ENCODE measurements around the gene NTM. TPM values are rescaled to one million over a fixed set of nuclear protein-coding genes. Genes with fewer than 3 reads are reported as not detected.

Gene NTM
- polyA plus RNA-seq, 4 donors: 36.2 to 52.4 (median 44.4) TPM

DNA sequence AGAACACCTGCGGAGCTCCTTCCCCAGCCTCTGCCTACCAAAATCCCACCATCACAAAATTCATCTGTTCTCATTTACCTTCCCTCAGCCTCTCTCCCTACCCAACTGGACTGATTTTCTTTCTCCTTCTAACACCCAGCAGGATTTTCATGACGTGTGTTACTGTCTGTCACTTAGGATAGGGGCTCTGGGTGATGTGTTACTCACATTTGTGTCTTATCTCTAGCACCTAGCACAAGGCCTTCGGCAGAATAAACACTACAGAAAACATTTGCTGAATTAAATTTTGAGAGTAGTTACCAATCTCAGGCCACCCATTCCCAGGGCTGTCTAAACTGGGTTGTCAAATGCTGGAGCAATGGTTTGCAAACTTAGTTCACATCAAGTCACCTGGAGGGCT, 88.0 kb downstream of the NTM start:
- no peak for DNase-seq (ENCODE audit: low read depth in 4 of 4, low spot score in 3 of 4)

GRCh38 chr11:131460931-131461330, 90.5 kb downstream of the NTM start:
- no peak for DNase-seq (ENCODE audit: low read depth in 4 of 4, low spot score in 3 of 4)

GRCh38 chr11:131462622-131463021, 92.2 kb downstream of the NTM start:
- DNase-seq (ENCODE audit: low read depth in 4 of 4, low spot score in 3 of 4): no peak

DNA sequence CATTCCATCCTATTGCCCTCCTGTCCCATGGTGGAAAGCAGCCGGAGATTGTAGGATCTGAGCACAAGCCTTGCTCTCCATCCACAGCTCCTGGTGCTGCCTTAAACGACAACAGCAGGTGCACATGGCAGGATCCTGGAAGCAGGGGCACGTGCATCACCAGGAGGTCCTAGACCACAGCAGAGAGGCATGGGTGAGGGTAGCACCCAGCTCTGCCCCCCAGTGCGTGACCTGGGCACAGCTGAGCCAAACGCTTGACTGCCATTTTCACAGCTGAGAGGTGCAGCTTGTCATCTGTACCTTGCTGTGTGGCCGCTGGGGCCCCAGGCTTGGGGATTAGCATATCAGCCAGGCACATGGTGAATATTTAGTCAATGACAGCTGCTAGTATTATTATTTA, 92.7 kb downstream of the NTM start:
- DNase-seq (ENCODE audit: low read depth in 4 of 4, low spot score in 3 of 4): no peak

- no peak for DNase-seq (ENCODE audit: low read depth in 4 of 4, low spot score in 3 of 4)
Measured at GRCh38 chr11:131463649-131464425, 93.4 kb downstream of the NTM start.

DNA sequence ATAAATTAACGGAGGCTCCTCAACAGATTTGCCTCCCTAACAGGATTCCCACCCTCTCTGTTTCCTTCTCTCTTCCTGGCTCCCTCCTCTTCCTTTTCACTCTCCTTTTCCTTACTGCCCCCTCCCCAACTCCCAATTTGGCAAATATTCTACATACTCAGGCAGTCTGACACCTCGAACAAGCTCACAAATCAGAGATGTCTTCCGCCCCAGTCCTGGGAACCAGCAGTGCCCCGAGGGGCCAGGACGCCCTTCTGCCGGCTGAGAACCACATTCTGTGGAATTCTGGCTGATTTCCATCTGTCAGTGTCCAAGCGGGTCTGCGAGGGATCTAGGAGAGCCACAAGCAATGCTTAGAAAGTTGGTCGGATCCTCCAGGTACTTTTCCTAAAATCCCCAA, 94.0 kb downstream of the NTM start:
- DNase-seq (ENCODE audit: low read depth in 4 of 4, low spot score in 3 of 4): no peak

DNA sequence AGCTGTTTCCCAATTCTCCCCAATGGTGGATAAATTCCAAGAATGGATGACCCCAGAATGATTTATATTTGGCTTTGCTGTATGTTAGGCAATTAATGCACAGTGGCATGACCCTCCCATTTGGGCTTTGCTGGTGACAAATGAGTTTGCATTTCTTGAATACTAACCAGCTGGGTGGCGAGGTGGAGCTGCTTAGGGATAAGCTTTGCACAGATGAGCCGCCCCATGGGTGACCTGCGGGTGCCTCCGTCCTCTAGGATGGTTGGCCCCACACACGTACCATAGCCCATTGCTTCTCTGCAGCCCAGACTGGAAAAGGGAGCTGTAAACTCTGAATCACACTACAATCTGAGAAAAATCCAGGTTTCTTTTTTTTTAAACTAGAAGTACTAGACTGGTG, 94.6 kb downstream of the NTM start:
- no peak for DNase-seq (ENCODE audit: low read depth in 4 of 4, low spot score in 3 of 4)

- DNase-seq (ENCODE audit: low read depth in 4 of 4, low spot score in 3 of 4): no peak
Measured at GRCh38 chr11:131465746-131466145, 95.3 kb downstream of the NTM start.

- no peak for DNase-seq (ENCODE audit: low read depth in 4 of 4, low spot score in 3 of 4)
Measured at GRCh38 chr11:131467645-131468394, 97.4 kb downstream of the NTM start.

DNA sequence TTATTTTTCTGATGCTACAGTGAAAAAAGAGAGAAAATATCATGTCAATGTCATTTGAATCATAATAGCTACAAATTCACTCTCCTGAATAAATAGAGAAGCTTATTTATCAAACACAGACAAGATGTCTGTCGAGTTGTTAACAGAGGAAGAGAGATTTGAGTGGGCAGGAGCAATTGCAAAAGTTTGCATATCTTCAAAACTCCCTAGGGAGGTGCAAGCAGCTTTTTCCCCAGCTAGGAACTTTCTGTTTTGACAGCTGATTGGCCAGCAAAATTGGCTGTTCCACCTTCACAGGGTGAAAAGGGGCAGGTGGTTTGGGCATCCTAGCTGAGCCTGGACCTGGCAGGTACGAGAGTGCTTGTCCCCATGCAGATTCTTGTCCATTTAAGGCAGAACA, 98.2 kb downstream of the NTM start:
- no peak for DNase-seq (ENCODE audit: low read depth in 4 of 4, low spot score in 3 of 4)

DNA sequence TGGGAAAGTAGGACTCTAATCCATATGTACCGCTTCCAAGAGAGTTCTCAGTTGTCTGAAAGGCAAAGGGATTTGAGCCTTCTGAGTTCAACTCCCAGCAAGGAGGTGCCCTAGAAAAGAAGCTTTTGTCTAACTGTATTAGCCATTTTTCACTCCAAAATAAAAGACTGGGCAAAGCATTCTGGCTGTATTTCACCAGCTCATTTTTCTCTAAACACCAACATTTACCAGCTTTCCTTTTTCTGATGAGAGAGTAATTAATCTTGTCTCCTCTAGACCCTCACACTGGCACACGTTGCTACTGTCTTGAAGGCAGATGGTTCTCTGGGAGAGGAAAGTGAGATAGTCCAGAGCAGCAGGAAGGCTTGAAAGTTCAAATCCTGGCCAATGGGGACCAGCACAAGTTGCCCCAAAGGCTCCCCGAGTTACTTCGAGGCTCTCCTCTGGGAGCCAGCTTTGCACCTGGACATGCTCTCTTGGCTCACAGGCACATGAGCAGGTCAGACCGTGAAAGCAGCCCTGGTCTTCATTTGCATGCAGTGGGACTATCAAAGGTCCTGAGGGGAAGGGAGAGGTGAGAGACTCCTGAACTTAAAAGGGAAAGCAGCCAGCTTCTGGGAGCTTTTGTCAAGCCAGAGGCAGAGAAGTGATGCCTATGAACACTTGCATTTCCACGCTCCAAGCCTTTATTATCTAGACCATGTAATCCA, 100.0 kb downstream of the NTM start:
- DNase-seq (ENCODE audit: low read depth in 4 of 4, low spot score in 3 of 4): no peak

DNA sequence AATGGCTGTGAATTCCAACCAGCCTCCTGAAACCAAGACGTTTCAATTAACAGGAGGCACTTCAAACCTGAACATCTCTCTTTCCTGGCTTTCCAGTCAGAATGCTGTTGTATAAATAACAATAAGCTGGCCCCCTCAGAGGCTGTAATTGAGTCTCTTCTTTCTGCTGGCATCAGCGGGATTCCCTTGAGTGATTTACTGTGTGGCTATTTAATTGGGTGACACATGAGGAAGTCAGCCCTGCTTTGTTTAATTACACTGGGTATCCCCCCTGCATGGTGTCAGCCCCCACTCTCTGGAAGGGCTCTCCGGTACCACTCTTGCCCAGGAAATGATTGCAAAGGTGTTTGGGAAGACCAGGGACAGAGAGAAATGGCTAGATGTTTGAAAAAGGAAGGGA, 101.6 kb downstream of the NTM start:
- DNase-seq (ENCODE audit: low read depth in 4 of 4, low spot score in 3 of 4): peak in 1 of 4 donors; percentile 60

DNA sequence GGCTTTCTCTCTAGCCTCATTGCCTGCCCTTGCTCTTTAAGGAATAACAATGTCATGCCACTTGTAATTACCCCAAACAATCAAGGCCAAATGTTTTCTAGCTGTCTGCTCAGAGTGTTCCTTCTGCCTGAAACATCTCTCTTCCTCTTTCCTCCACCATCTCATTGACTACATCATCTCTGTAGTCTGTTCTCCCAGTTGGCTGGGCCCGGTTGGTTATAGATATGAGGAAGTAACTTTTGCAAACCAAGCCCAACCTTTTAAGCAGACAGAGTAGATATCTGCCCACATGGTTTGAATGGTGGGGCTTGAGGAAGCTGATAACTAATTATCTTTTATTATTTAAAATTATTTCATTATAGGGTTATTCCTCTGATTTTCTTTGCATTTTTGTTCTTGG, 104.5 kb downstream of the NTM start:
- DNase-seq (ENCODE audit: low read depth in 4 of 4, low spot score in 3 of 4): no peak

DNA sequence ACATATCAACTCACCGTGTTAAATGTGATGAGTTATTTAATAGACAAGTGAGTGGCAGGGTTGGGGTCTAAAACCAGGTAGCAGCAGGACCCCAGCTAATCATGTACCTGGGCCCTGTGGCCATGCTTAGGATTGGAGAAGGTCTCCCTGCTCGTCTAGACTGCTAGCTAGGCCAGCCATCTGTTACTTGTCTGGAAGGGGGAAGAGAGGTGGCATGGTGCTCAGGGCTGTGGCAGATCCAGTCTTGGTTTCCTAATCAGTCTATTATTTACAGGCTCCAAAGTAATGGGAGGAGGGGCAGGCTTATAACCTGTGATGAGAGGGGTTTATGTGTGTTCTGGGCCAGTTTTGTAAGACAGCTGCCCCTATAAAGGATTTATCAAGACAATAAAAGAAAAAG, 105.9 kb downstream of the NTM start:
- no peak for DNase-seq (ENCODE audit: low read depth in 4 of 4, low spot score in 3 of 4)

DNA sequence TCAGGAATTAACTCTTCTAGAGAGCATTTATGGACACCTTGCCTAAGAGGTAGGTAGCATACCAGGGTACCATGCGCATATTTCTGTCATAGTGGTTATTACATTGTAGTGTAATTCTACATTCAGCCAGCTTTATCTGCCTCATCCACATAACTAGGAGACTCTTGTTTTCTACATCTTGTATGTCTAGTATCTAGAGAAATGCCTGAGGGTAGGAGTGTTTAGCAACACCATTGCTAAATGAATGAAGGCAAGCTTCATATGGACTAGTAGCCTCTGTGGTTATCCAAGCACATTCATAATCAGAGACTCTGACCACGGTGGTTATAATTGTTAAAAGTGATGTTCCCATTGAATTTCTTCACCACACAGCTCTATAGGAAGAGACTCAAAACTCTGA, 107.9 kb downstream of the NTM start:
- no peak for DNase-seq (ENCODE audit: low read depth in 4 of 4, low spot score in 3 of 4)

- DNase-seq (ENCODE audit: low read depth in 4 of 4, low spot score in 3 of 4): no peak
Measured at GRCh38 chr11:131481303-131481702, 110.9 kb downstream of the NTM start.

- no peak for DNase-seq (ENCODE audit: low read depth in 4 of 4, low spot score in 3 of 4)
Measured at GRCh38 chr11:131481971-131482370, 111.6 kb downstream of the NTM start.

GRCh38 chr11:131483453-131483852, 113.0 kb downstream of the NTM start:
- no peak for DNase-seq (ENCODE audit: low read depth in 4 of 4, low spot score in 3 of 4)

DNA sequence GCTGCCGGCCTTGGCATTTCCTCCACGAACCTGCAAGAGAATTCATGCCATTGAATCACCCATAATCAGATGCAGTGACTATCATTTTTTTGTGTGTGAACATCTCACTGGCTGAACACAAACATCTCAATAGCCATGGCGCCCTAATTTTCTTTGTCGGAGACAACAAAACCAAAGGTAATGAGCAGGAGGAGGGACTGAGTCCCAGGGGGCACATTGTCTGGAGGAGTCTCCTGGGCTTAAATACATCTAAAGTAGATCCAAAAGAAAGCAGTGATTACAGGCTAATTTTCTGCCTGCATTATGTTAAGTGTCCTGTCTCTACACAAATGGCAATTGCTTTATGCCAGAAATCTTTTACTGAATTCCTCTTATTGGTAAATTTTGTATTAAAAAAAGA, 113.5 kb downstream of the NTM start:
- DNase-seq (ENCODE audit: low read depth in 4 of 4, low spot score in 3 of 4): no peak

DNA sequence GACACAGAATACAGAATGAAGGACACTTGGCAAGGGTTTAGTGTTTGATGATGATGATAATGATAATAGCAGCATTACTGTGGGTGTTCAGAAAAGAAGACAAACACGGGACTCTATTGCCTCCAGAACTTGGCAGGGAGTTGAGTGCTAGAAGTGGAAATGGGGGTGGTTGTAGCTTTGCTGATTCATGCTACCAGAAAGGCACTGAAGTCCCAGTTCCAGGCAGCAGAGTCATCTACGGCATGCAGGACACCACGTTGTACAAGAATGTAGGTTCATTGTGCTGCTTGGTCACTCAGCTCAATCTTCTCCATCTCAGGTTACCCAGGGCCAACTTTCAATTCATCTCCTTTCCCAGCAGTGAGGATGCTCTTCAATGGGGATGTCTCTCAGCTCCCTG, 115.7 kb downstream of the NTM start:
- no peak for DNase-seq (ENCODE audit: low read depth in 4 of 4, low spot score in 3 of 4)

DNA sequence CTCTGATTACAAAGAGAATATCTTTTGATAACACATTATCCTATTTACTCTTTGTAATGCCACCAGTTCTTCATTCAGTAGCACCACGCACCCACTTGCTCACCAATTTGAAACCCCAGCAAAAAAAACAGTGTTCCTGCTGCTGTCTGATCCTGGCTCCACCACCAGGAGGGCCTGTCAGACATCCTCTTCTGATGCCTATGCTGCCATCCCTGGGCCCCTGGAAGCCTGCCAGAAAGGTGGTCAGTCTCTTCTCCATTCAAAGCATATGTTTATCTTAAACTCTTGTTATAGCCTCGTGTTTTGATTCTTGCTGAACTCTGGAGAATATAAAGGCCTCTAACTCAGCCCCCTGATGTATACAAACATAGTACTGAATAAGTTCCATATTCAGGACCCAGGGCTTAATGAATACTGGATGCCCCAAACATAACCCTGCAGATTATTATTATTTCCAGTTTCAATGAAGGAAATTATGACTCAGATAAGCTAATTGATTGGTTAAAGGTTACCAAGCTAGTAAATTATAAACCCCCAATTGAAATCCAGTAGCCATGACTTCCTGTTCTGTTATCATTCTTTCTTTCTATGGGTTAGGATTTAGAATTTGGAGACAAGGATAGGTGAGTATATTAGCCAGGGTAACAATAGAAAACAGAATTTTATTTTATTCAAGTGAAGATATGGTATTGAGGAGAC, 116.7 kb downstream of the NTM start:
- no peak for DNase-seq (ENCODE audit: low read depth in 4 of 4, low spot score in 3 of 4)
